RPMI8226 (cell line): Measurements from ENCODE around the gene C3orf22.
"Not testable (repeated sequence)": the region's sequence is repeated elsewhere in the genome, so short reads cannot be mapped to it uniquely, and the experiment has no call there.

Experiments
- DNase-seq: peaks from one replicate; pipeline ENCODE4 v3.0.0-alpha.2; 2015

C3orf22 gene, protein sequence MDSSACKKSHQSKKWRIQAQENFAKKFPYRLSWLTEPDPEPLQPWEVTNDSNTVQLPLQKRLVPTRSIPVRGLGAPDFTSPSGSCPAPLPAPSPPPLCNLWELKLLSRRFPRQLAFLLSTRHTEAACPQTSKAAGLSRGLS

DNA sequence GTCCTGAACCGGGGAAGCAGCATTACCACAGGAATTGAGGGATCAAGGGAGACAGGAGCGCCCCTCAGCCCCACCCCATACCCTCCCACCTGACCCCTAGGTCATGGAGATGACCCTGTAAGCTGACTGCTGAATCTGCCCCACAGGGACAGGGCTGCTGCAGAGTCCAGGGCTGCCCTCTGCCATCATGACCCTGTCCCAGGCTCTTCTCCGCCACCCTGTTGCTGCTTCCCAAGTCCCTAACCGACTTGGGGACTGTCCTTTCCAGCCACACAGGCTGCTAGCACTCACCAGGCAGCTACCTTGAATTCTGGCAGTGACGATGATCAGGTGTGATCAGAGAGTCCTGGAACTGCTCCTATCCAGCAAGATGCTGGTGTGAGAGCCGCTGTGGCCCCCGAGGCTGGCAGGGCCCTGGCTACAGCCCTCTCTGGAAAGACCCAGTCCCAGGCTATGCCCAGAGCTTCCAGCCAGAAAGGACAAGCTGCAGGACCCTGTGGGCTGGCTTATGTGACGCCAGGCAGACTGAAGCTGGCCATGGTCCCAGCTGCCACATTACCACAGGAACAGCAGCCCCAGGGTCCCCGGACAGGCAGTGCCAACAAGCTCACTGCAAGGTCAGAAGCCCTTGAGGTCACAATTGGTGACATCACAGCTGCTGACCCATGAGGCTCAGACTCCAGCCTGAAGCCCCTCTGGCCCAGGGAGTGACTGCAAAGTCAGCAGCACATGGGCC is at the start of gene C3orf22:
Gene C3orf22, minus strand, starts transcription at position 597 of the 736 bp plus-strand sequence. CDS start 5,542 bp downstream, outside the sequence.
- no peak for DNase-seq

DNA sequence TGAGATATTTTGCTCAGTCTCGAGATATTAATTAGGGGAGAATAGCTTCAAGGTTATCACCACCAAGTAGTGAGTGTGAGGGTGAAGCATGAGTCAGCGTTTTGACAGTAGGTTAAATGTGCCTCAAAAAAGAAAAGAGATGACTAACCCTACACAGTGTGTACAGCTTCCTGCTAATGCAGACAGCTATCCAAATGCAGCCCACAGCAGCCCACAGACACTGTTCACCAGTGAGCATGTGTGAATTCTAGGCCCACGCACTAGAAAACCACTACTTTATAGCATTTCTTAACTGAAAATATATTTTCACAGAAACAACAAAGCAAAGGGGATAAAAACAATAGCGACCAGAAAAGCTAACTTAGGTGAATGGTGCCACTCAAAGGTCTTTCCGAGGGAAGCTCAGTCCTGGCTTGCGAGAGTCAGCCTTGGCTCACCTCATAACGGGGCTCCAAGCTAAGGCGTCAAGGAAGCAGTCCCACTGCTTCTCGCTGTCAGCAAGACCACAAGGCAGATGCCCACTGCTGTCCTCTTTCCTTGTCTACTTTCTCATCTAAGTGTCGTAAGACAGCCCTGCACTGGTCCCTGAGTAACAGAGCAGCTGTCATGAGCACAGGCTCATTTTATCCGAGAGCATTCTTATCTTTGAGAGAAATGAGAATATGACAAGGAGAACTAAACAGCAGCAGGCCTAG is 48.6 kb upstream of the C3orf22 start:
- no peak for DNase-seq

DNA sequence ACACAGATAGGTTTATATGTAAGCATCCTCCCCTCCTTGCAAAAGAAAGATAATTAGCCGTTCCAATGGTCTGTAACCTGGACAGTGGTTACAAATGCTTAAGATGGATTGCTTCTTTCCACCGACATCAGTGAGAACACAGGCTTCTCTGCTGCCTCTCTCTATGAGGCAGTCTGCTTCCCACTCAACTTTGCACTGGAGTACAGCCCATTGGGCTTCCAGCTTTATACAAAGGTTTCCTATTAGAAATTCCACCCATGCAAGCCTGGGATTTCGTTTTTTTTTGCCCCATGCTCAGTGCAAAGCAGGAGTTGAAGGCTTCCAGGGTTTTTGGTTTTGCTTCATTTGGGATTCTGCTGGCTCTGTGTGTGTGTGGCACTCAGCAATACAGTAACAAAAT is 47.3 kb upstream of the C3orf22 start:
- DNase-seq: no peak

DNA sequence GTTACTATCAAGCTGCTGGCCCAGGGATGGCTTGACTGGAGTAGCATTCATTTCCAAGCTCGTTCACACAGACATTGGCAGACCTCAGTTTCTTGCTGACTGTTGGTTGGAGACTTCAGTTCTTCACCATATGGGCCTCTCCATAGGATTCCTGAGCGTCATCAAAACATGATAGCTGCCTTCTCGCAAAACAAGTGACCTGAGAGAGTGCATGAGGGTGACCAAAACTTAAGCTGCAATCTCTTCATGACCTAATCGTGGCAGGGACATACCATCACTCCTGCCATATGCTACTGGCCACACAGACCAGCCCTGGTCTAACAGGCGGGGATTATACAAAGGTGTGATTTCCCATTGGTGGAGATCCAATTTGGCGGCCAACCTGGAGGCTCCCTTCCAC is 46.0 kb upstream of the C3orf22 start:
- no peak for DNase-seq

DNA sequence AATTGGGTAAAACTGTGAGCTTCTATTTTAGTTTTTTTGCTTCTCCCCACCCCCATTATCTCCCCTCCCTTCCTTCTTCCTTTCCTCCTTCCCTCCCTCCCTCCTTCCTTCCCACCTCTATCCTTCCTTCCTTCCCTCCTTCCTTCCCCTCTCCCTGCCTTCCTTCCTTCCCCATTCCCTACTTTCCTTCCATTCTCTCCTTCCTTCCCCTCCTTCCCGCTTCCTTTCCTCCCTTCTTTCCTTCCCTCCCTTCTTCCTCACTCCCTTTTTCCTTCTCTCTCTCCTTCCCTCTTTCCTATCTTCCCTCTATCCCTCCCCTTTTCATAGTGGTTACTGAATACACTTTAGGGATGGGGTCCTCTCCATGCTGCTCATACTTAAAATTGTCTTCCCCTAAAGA is 40.4 kb upstream of the C3orf22 start:
- DNase-seq: no peak

DNA sequence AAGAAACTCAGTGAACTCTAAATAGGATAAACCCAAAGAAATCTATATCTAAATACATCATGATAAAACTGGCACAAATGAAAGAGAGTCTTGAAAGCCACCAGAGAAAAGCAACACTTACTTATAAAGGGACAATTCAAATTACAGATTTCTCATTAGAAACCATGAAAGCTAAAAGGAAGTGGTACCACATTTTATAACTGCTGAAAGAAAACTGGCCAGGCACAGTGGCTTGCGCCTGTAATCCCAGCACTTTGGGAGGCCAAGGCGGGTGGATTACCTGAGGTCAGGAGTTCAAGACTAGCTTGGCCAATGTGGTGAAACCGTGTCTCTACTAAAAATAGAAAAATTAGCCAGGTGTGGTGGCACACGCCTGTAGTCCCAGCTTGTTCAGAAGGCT is 36.7 kb upstream of the C3orf22 start:
- DNase-seq: not testable (repeated sequence)

DNA sequence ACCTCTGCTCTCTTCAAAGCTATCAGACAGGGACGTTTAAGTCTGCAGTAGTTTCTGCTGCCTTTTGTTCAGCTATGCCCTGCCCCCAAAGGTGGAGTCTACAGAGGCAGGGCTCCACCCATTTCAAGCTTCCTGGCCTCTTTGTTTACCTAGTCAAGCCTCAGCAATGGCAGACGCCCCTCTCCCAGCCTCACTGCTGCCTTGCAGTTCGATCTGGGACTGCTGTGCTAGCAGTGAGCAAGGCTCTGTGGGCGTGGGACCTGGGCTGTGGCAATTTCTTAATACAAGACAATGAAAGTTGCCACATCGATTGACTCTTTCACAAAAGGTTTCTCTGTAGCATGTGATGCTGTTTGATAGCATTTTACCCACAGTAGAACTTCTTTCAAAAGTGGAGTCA is 32.8 kb upstream of the C3orf22 start:
- not testable (repeated sequence) for DNase-seq

DNA sequence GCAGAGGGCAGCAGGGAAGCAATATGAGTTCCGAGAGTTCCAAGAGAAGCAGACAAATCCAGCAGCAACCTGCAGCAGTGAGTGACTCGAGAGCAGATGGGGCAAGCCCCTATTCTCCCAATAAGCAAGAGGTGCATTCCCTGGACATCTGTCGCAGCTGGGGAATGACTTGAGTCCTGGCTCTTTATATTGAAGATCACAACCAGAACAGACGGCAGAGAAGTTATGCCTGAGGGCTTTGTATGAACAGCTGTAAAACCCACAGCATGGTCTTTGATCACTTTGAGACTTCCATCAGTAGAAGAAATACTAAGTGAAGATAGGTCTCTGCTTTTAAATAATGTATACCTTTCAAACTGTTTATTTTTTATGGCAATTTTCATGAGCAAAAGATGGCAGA is 23.6 kb upstream of the C3orf22 start:
- no peak for DNase-seq

DNA sequence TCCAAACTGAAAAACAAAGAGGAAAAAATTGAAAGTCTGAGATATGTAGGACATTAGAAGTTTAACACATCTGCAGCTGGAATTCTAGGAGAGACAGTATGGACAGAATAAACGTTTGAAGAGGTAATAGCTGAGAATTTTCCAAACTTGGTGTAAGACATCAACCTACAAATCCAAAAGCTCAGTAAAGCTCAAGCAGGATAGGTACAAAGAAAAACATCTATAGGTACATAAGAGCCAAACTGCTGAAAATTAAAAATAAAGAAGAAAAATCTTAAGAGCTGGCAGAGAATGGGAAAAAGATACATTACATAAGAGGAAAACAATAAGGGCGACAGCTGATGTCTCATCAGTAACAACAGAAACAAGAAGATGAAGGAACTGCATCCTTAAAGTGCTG is 22.8 kb upstream of the C3orf22 start:
- no peak for DNase-seq

DNA sequence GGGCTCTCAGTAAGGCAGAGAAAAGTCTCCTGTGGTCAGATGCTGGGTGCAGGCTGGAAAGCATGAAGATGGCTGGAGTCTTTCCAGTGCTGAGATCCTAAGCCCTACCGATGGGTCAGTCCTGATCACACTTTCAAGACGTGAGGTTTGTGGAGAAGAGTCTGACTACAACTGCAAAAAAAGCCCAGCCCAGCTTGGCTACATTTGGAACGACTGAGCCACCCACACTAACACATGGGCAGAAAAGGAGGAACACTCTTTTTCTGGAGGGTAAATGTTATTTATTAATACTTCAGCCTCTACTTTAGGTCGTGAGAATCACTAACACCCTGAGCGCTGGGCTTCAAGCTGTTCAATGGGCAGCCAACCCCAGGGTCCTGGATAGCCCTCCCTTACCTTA is 22.0 kb upstream of the C3orf22 start:
- no peak for DNase-seq

DNA sequence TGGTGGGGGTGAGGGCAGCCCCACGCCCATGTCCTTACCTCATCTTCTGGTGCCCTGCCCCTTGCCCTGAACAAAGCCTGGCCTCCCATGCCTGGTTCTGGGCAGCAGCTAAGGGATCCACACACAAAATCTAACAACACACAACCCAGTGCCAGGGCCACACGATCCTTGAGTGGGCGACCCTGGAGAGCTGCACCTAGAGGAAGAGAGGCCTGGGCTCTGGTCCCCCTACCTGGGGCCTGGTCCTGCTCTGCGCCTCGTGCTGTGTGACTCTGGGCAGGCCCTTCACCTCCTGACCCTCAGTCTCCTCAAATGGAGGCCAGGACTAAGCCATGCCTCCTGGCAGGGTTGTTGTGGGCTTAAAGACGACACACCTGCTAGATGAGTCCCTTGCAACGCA is 20.0 kb upstream of the C3orf22 start:
- DNase-seq: no peak

DNA sequence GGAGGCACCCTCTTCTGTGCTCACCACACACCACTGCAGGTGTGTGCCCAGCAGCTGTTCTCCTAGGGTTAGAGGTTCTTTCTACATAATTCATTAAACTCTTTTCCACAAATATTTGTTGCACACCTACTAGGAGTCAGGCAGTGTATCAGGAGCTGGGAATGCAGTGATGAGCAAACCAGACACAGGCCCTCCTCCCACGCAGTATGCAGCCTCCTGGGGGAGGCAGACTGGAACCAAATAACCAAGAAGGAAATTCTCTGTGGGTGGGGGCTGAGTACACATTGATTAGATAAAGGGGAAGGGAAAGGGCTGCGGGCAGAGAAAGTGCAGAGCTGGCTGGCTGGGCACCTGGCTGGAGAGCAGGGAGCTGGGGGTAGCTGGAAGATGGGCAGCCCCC is 18.5 kb upstream of the C3orf22 start:
- DNase-seq: no peak

DNA sequence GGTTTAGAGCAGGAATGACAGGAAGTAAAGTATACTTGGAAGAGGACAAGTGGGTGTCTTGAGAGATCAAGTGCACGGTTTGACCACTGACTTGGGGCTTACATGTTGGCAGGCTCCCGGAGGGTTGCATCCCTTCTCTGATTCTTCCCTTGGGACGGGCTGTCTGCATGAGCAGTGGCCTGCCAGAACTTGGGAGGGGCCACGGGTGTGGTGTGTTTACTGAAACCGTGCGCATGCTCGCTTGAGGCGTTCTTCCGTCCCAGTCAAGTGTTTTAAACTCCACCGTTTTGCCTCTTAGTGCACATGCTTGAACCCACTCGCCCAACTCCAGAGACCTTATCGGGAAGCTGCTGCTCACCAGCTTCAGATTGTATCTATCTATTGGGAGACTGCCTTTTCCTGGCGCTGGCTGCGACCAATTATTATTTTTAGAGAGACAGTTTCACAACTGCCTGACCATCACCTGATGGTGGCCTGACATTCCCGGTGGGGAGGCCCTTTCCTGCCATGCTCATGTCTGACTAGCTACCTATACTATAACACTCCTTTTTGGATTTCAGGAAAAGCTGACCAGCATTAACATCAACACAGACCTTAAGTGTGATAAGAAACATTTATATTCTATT is 14.9 kb upstream of the C3orf22 start:
- DNase-seq: no peak

DNA sequence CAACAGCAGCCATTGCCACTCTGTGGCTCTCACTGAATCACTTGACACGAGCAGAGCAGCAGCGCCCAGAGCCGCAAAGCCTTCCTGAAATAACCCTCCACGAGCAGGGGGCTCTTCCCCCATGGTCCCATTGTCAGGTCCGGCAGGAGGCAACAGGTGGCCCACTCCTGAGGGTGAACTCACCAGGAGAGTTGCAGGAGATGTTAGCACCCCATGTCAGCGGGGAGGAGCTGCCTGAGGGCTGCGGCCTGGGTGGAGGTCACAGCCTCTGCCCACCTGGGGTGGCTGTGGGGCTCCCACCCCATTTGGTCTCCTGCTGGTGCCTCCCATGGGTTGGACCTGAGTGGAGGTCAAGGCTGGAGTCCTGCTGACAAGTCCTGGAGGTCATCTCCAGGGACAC is 12.3 kb upstream of the C3orf22 start:
- DNase-seq: no peak

DNA sequence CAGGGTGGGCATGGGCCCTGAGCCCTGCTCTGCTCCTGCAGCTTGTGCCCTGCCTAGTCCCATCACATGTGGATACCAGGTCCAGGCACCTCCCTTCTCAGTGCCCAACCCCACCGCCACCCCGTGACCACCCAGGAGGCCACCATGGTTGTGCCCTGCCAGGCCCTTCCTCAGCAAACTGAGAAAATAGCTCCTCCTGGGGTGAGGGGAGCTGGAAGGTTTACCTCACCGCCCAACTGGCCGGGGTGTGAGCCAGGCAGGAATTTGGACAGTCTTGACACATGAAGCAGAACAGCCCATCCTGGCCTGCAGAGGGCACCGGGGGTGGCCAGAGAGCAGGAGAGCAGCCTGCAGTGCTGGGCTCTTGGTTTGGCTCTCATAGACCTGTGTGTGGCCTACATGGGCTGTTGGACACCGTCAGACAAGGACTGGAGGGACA is 11.4 kb upstream of the C3orf22 start:
- DNase-seq: no peak

DNA sequence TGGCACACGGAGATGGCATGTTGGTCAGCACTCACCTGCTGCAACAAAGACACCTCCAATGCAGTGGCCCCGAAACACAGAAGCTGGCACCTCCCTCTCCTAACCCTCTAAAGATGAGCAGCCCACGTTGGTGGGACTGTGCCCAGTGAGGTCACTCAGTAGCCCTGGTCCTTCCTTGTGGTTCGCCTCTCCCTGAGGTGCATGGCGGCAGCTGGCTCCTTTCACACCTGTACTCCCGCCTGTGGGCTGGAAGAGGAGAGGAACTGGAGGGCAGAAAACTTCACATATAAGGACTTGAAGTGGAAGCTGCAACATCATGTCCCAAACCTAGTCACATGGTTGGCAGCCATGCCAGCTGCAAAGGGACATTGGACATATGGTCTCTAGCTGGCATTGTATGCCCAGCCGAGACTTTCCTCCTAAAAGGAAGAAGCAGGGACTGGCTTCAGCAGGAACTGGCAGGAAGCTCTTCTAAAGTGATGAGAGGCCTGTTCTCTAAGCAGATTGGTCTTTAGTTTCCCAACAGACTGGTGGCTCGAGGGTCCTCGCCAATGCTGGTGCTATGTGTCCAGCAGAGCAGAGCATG is 10.8 kb upstream of the C3orf22 start:
- no peak for DNase-seq

DNA sequence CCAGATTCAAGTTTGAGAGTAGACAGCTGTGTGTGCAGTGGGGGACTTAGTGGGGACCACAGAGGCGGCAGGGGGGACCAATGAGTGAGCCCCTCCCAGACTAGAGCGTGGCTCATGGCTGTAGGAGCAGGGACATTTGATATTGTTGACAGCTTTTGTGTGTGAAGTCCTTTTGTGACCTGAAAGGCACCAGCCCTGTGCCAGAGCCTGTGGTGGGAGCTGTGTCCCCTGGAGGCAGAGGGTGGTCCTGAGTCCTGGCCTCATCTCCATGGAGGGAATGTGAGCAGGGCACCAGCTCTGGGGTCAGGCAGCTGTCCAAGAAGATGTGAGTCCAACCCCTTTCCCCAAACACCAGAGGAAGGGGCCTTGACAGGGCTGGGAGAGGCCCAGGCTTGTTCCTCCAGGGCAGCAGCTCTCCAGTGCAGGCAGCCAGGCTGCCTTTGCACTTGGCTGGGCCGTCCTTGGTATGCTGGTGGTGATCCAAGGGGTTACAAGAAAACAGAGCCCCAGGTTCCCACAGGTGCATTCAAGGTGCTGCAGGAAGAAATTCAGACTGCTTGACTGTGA is 10.1 kb upstream of the C3orf22 start:
- no peak for DNase-seq

DNA sequence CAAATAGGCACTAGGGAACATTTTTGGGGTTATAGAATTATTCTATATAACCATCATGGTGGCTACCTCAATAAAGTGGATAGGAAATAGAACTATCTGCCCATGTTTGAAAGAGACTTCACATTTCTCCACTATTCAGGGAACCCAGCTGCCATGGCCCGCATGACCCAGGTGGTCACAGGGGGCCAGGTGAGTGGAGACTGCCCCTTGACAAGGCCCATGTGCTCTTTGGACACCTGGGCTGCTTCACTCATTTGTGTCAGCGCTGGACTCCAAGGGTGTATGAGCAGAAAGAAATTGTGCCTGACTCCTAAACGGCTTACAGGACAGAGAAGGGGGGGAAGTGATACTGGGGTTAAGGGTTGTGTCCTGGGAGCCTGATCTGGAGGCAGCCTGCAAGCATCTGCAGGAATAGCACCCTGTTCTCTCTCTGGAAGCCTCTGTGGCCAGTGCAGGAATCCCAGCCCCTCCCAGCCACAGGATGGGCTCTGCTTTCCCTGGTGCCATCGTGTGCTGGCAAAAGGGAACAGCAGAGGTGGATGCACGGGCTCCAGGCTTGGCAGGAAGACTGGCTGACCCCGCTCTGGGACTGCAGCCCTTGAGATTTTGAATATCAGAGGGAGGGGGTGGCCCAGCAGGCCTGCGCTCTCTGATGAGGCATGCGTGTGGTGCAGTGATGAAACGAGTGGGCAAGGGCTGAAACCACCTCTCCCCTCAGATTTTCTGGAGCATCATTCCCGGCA is 9.1 kb upstream of the C3orf22 start:
- no peak for DNase-seq

DNA sequence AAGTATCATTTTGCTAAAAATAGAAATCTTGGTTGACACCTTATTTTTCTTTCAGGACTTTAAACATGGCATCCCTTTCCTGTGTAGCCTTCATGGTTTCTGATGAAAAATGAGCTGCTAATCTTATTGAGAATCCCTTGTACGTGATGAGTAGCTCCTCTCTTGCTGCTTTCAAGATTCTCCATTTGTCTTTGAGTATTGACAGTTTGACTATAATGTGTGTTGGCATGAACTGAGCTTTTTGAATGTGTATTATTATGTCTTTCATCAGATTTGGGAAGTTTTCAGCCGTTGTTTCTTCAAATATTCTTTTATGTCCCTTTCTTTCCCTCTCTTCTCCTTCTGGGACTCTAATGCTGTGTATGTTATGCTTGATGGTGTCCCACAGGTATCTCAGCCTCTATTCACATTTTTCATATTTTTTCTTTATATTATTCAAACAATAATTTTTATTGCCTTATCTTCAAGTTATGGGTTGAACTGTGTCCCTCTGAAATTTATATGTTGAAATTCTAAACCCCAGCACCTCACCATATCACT is 4.1 kb upstream of the C3orf22 start:
- DNase-seq: no peak

DNA sequence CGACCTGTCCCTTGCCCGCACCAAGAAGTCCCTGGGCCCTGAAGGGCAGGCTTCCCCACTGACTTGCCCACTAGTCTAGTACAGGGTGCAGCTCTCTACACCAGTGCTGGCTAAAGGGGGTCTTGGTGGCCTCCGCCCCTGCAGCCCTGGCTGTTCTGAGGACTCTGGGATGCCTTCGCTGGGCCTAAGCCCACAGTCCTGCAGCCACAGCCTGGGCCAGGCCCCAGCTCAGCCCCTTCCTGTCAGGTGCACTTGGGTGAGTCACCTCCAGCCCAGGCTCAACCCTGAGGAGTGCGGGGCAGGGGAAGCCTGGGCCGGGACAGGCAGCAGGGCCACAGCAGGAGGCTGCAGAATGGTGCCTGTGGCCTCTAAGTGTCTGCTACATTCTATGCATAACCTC is 971 bp downstream of the C3orf22 start:
- DNase-seq: no peak

DNA sequence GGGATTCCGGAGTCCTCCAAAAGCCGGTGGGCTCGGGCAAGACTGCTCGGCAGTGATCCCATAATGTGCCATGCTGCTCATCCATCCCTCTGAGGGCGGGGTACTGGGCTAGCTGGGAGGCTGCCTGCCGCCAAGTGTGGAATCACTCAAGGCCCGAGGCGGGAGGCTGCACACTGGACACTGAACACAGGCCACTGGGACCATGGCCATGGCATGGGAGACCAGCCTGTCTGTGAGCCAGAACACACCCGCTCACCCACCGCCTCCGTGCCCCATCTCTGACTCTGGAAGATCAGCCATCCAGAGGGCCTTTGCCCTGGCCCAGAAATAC is 1.4 kb downstream of the C3orf22 start:
- no peak for DNase-seq
